Kidney tubule cell (primary cell): ENCODE data around the gene ARHGAP10.
A peak's percentile ranks its signal among the peaks of the same experiment; 100 is the strongest.
"Not testable (repeated sequence)": the region's sequence is repeated elsewhere in the genome, so short reads cannot be mapped to it uniquely, and the experiment has no call there.

ENCODE experiments used
- DNase-seq: peaks from one replicate; pipeline ENCODE4 v3.0.0-alpha.2; 2018; ENCODE audit warnings: low spot score

Gene ARHGAP10

DNA sequence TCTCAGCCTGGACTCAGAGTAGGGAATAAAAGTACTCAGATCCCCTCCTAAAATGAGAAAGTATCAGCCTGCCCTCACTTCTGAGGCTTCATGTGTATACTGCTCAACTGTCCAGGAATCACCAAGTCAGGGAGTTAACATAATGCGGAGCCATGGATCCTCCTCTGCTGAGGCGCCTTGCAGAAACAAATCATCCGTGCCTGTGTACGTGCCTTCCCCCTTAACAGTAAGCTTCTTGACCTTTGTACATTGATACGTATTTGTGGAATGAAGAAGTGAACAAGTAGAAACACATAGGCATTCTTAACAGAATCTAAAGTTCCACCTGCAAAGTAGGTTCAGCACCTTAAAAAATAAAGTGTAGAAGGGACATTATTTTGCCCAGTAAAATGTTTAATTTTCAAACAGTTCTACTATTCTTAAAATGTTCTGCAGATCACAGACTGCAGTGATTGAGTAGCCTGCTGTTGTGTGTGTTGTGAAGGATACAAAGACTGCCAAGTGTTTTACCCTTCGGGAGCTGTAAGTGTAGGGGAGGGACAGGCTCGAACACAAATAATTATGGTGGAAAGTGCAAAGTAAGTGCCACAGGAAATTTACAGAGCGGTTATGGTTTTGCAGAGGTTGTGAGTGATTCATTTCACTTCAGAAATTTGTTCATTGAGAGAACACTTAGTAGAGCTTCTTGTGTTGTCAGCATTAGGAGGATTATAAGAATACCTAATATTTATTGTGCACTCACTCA is 61.9 kb downstream of the ARHGAP10 start:
- DNase-seq: peak; percentile 63

DNA sequence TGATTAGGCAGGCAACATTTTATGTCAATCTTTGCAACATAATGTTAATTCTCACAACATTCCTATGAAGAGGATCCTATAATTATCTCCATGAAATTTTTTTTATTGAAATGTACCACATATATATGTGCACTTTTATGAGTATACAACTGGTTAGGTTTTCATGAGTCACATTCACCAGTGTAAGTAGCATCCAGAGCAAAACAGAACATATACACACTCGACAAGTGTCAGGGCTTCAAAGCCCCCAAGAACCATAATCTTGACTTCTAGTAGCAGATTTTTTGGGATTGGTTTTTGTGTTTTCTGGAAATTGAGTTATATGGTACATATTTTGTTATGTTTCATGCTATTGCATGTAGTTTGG is 62.4 kb downstream of the ARHGAP10 start:
- DNase-seq: no peak

DNA sequence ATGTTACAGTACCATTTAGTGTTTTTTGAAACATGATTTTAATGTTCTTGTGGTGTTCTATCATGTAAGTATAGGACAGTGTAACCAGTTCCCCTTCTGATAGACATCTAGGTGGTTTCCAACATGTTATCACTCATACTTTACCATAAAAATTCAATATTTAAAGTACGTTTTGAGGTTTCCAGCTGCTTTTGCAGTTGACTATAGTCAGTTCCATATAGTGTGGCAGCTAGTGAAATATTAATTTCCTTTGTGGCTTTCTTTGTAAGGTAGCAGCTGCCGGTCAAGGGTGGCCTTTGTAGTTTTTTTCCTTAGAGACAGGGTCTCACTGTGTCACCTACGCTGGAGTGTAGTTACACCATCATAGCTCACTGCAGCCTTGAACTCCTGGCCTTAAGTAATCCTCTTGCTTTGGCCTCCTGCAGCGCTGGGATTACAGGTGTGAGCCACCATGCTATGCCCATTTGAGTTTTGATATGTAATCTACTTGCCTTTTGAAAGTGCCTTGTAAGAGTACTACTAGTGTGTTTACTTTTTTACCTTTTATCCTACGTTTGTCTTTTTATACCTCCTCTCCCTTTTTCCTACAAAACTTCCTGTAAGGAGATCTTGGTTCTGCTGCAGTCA is 63.0 kb downstream of the ARHGAP10 start:
- DNase-seq: no peak

DNA sequence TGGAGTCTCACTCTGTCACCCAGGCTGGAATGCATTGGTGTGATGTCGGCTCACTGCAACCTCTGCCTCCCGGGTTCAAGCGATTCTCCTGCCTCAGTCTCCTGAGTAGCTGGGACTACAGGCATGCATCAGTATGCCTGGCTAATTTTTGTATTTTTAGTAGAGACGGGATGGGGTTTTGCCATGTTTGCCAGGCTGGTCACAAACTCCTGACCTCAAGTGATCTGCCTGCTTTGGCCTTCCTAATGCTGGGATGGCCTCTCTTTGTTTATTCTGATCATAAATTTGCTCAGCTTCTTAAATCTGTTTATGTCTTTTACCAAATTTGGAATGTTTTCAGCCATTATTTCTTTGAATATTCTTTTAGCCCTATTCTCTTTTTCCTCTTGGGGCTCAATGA is 67.2 kb downstream of the ARHGAP10 start:
- not testable (repeated sequence) for DNase-seq

DNA sequence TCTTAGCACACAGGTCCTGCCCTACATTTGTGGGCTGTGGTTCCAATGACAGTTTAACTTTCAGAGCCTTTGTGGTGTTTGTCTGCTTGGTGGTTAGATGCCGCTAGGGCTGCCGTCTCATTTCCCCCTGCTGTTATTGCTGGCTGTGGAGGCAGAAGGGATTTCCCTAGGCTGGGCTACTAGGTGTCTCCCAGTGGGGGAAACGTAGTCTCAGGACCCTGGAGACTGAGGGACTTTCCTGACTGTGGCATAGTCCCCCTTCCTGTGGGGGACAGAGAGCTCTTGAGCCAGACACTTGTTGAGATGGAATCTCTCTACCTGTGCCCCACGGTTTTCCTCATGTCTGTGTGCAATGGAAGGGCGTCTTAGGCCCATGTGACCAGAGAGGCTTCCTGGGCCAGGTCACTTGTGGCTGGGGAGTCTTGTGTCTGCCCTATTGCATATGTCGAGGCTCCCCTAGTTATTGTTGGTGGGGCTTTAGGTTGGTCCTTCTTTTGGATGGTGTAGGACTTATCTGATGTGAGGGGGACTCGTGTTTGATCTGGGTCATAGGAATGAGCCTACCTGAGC is 68.2 kb downstream of the ARHGAP10 start:
- peak; percentile 37 for DNase-seq

DNA sequence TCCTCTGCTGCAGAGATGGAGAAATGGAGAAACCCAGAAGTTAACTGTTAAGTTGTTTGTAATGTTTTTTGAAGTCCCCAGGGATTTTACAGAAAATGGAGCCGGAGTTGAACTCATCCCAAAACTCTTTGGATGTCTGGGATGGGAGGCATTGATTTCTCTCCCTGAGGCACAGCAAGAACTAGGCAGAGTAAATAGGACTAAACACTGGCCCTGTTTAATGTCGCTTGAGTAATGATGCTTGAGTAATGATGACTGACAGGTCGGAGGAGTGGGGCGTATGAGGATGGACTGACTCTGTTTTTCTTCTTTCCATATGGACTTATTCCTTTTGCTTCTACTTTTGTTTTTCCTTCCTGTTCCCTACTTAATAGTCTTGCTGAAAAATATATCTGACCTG is 69.9 kb downstream of the ARHGAP10 start:
- DNase-seq: no peak

DNA sequence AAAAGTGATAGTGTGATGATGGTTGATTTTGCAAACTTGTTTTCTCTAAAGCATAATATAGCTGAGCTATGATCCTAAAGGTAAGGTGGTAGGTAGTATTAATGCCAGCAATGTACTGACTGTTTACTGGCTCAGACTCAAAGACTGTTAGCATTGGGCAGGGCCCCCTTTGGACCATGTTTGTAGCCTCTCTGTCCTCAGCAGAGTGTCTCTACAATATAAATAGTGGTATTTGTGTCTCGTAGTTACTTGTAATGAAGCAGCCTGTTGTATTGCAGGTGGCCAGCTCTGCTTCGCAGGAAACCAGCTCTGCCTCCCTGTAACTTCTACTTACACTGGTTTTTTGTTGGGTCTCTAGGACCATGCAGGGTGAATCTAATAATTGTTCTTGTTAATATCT is 70.5 kb downstream of the ARHGAP10 start:
- no peak for DNase-seq

DNA sequence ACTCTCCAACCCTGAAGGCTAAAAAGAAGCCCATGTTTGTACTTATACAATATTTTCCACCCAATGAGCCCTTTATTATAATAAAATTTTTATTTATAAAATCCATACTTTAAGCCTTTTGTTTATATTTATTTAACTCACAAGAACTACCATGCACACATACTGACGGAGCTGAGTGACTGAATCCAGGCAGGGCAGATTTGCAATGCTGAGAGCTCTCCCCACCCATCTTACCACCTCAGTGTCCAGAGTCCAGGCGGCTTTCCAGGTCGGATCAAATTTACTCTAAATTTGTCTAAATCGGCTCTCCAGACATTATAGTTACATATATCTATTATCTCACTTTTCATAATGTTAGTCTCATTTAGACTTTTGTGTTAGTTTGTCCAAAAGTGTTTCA is 74.1 kb downstream of the ARHGAP10 start:
- DNase-seq: no peak

DNA sequence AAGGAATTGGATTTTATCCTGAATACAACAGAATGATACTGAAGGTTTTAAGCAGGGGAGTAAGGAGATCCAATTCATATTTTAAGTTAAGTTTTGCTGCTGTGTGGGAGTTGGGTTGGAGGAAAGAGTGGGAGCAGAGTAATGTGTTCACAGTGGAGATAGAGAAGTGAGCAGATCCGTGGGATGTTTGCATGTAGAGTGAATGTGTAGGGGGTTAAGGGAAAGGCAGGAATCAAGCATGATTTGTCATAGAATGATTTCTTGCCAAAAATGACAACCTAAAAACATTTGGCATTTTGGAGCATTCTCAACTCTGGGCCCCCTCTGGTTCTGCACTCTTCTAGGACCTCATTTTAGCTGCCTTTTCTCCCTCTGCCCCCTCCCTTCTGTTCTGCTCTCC is 76.6 kb downstream of the ARHGAP10 start:
- no peak for DNase-seq

DNA sequence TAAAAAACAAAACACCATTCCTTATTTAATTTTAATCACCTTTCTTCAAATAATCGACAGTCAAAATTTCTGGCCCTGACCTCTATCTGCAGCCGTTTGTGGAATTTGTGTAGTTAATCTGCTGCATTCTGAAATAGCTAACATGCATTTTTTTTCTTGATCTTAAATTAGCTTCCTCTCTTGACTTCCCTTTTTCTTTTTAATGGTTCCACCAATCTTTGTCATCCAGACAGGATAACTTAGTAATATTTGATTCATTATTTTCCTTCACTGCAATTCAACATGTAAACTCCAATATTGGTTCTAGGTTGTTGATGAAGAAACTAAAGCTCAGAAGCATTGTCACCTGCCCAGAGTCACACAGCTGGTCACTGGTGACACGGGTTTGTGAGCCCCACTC is 77.3 kb downstream of the ARHGAP10 start:
- no peak for DNase-seq

DNA sequence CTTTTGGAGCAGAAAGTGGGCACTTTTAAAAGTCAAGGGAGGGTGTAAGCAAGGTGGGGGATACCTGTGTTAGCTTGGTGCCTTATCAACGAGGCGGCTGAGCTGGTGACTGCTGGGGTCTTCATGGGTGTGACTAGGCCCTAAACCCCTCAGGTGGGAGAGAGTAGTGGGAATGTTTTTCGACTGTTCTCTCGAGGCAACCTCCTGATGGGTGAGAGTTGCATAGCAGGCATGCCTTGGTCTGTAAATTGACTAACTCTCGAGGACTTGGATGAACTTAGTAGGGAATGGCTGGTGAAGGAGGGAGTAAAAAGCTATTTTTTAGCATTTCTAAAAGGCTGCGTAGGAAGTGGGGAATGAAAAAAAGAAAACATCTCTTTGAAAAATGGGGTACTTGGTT is 80.0 kb downstream of the ARHGAP10 start:
- DNase-seq: no peak

DNA sequence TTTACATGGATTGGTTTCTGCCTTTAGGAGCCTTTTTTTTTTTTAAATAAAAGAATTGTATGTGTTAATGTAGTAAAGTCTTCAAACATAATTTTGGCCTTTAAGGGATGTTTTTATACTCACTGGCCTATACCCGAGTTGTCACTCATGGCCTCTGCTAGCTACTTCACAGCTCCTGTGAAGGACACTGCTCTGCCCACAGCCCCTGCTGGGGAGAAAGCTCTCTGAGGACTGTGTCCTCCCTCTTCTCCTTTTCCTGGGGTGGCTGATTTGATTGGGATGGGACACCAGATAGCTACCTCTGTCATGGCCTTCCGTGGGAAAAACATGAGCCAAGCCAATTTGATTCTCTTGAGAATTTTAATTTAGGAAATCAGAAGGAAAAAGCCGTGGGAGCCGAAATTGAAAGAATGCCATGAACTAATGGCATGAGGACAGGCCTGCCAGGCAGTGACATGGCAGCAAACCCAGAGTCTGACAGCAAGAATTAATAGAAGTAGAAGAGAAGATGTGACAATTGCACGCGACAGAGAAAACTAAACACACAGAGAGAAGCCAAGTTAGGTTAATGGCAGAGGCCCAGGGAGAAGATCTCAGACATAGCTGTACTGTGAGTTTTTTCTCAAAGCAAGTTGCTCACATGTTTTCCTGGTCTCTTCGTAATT is 81.4 kb downstream of the ARHGAP10 start:
- DNase-seq: no peak

DNA sequence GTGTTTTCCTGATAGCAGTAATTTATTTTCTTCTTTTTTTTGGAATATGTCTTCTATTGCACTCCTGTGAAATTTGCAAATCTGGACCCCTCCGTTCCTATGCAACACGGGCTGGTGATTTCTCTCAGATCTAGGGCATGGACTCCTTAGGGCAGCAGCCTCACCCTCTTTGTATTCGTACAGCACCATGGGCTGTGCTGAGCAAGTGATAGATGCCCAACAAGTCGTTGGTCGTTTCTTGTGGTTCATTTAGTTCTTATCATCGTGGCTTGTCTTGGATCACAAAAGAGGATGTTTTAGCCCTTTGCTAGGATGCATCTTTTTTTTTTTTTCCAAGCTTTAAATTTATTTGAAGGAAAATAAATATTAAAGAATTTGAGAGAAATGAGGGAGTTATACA is 82.1 kb downstream of the ARHGAP10 start:
- DNase-seq: no peak

DNA sequence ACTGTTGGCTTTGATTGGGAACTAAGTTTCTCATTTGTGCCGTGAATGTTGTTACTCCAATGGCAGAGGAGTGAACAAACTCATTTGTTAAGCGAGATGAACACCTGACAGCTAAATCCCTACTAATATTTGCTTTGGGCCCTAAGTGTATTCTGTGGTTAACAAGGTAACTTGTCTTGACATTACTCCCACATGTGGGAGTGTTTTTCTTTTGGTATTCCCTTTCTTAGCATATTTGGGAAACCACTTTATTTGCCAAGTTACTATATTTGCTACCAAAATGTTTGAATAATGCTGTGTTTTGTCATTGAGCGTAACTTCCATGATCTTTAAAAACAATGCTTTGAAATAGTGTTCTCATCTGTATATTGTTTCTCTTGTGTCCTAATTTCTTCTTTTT is 82.5 kb downstream of the ARHGAP10 start:
- no peak for DNase-seq

DNA sequence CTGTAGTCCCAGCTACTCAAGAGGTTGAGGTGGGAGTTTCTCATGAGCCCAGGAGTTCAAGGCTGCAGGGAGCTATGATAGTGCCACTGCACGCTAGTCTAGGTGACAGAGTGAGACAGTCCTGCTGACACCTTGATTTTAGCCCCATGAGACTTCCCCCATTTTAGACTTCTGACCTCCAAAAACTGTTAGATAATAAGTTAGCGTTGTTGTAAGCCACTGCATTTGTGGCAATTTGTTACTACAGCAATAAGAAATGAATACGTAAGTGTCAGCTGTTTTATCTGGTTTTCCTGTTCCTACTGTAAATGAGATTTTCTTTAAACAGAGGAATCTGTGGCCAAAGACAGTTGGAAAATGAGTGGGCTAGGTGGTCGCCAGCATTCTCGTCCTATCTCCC is 83.9 kb downstream of the ARHGAP10 start:
- DNase-seq: no peak

DNA sequence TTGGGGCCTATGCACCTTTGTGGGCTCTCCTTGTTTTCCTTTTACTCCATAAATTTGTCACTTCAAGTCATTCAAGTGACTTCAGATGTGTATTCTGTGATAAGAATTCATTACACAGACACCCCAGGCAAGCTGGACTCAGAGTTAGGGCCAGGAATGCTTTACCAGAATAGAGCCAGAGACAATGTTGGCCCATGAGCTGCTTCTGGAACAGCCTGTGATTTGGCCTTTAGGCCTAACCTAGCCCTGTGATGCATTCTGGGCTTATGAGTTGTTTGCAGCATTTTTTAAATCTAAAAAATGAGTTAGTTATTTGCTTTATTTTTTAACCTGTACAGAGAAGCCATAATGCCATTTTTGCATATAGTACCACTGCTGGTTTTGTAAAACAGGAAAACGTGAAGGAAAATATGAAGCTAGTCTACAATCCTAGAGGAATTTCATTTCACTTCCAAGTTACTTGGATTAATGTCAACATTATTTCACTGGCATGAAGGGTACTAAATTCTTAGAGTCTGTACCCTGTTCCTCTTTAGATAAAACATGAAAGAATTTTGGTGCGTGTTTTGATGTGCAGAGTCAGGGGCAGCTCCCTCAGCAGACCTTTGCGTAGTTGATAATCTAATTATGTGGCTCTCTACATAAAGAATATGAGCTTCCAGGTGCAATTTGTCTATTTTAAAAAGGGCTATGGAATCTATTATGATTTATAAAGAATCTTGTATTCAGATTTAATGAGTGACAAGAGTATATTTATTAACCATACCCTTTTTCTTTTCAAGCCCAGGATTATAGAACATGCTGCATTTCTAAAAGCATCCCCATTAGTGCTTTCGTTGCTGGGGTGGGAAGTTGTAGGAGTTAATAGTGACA is 84.7 kb downstream of the ARHGAP10 start:
- DNase-seq: no peak

DNA sequence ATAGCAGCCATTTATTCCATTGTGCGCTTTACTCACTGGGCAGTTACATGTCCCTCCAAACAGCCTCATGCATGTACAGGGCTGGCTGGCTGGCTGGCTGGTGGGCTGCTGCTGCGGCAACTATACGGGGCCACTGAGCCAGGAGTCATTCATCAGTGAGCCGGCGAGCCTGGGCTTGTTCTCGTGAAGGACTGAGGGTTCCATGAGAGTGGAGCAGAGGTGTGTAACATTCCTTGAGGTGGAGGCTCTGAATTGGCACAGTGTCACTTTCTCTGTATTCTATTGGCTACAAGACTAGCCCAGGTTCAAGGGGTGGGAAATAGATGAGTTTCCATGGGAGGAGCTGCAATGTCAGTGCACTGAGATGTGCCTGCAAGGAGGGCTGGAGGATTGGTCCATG is 89.1 kb downstream of the ARHGAP10 start:
- no peak for DNase-seq

DNA sequence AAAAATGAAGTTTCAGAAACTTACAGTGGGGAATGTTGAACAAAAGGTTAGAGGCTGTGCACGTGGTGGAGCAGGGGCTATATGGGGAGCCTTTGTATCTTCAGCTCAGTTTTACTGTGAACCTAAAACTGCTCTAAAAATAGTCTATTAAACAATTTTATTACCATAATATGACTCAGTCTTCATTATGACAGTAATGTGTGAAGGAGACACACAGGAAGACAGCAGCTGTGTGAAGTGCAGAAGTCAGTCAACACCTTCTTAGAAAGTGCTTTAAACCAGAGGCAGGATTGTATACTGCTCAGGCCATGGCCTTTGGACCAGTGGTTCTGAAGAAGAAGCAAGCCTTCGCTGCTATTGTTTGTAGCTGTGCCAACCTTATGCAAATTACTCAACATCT is 89.7 kb downstream of the ARHGAP10 start:
- DNase-seq: peak; percentile 11

DNA sequence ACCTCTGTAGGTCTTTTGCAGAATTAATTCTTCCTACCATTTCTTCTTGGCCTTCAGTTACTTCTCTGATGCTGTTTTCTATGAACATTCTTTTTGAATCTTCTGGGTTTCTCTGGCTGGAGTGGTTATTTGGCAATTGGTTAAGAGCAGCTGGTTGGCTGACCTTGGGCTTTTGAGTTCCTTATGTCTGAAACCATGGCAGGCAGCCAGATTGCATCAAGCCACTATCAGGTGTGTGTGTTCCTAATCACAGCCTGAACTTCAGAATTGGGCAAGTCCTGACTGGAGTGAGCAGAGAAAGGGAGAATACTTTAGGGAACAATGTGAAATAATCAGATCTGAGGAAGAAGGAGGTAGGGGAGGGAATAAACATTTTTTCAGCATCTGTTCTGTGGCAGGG is 90.2 kb downstream of the ARHGAP10 start:
- DNase-seq: peak; percentile 18

DNA sequence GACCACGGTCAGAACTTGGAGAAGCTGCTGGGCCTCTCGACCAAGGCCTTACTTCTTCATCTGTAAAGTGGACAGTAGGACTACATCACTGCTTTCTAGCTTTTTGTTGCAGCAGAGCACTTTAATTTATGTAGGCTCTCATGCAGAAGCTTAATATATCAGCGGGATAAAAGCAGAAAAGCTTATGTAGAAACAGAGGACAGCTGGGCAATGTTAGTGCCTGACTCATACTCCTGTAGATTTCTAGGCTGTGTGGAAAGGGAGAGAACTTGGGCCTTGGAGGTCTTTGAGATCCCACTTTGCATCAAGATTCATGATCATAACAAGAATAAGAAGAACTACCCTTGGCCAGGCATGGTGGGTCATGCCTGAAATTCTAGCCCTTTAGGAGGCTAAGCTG is 91.2 kb downstream of the ARHGAP10 start:
- no peak for DNase-seq

DNA sequence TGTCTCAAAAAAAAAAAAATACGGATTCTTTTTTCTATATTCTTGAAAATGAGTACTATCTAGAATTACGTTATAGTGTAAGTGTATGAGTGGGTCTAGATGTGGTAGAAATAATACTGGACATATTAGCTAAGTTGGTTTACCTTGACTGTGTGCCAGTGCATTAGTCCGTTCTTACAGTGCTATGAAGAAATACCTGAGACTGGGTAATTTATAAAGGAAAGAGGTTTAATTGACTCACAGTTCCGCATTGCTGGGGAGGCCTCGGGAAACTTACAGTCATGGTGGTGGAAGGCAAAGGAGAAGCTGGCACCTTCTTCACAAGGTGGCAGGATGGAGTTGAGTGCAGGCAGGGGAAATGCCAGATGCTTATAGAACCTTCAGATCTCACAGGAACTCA is 92.4 kb downstream of the ARHGAP10 start:
- no peak for DNase-seq

DNA sequence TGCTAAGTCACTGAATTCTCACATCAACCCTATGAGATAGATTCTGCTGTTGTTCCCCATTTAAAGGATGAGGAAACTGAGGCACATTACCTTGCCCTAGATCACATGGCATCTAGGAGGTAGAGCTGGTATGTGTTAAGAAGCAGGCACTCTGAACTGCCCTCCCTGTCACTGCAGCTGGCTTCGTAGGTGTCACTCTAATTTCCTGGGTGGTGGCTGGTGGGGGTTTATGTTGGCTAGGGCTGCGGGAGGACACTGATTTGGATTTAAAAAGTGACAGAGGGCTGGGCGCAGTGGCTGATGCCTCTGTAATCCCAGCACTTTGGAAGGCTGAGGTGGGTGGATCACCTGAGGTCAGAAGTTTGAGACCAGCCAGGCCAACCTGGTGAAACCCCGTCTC is 93.0 kb downstream of the ARHGAP10 start:
- DNase-seq: no peak
